GM23338 (cell line): Measurements from ENCODE around the gene DRC7. TPM values are rescaled to one million over a fixed set of nuclear protein-coding genes. Genes with fewer than 3 reads are reported as not detected.

ENCODE experiments used
- ATAC-seq: fragments of 200-7000 bp; cut with Tn5 transposase; 3 replicates; pipeline ENCODE4 v1.9.1; 2020
- DNase-seq: peaks from one replicate; pipeline ENCODE4 v3.0.0-alpha.2; 2015; ENCODE audit warnings: low spot score
- H2AFZ ChIP-seq: fragments of 200-600 bp; sonication (generic); 2 replicates; pipeline ENCODE4 v1.8.0; 2016; ENCODE audit warnings: antibody characterized with exemption, mild to moderate bottlenecking, moderate library complexity
- H3F3A ChIP-seq: fragments of 200-600 bp; sonication (generic); replicated peaks from 2 replicates; pipeline ENCODE4 v1.8.0; 2017; ENCODE audit warnings: antibody characterized with exemption, mixed run types, low read depth
- H3K27ac ChIP-seq: fragments of 200-600 bp; sonication (generic); 2 replicates; pipeline ENCODE4 v1.6.1; 2016; ENCODE audit warnings: low read depth
- H3K27me3 ChIP-seq: fragments of 200-600 bp; sonication (generic); 2 replicates; pipeline ENCODE4 v1.8.0; 2016; ENCODE audit warnings: mild to moderate bottlenecking, mixed run types, moderate library complexity; ENCODE audit not compliant: insufficient read depth
- H3K36me3 ChIP-seq: fragments of 200-600 bp; sonication (generic); 2 replicates; pipeline ENCODE4 v1.8.0; 2016; ENCODE audit warnings: mild to moderate bottlenecking; ENCODE audit not compliant: insufficient read depth
- H3K4me1 ChIP-seq: fragments of 200-600 bp; sonication (generic); 2 replicates; pipeline ENCODE4 v1.8.0; 2016; ENCODE audit warnings: mild to moderate bottlenecking, moderate library complexity; ENCODE audit not compliant: insufficient read depth
- H3K4me2 ChIP-seq: fragments of 200-600 bp; sonication (generic); 2 replicates; pipeline ENCODE4 v1.7.1; 2017; ENCODE audit warnings: mixed run types
- H3K4me3 ChIP-seq: fragments of 200-600 bp; sonication (generic); 2 replicates; pipeline ENCODE4 v1.6.1; 2016; ENCODE audit warnings: mixed run types
- H3K79me2 ChIP-seq: fragments of 200-600 bp; sonication (generic); replicated peaks from 2 replicates; pipeline ENCODE4 v1.8.0; 2017; ENCODE audit warnings: mild to moderate bottlenecking; ENCODE audit not compliant: insufficient read depth
- H3K9me2 ChIP-seq: fragments of 200-600 bp; sonication (generic); 2 replicates; pipeline ENCODE4 v1.8.0; 2017; ENCODE audit not compliant: insufficient read depth
- H4K20me1 ChIP-seq: fragments of 200-600 bp; sonication (generic); replicated peaks from 2 replicates; pipeline ENCODE4 v1.8.0; 2017; ENCODE audit warnings: mild to moderate bottlenecking; ENCODE audit not compliant: insufficient read depth
- H3K27ac Mint-ChIP-seq: 2 replicates; pipeline ENCODE4 v1.8.0; 2020; ENCODE audit warnings: inconsistent platforms, mild to moderate bottlenecking, moderate library complexity, mixed read lengths
- H3K27me3 Mint-ChIP-seq: 3 replicates; pipeline ENCODE4 v1.8.0; 2022; ENCODE audit warnings: low read depth, mild to moderate bottlenecking, moderate library complexity, mixed read lengths, inconsistent platforms; ENCODE audit not compliant: insufficient read depth, poor library complexity
- H3K36me3 Mint-ChIP-seq: 3 replicates; pipeline ENCODE4 v1.8.0; 2021; ENCODE audit warnings: low read depth, mild to moderate bottlenecking, inconsistent platforms, moderate library complexity, mixed read lengths
- H3K4me1 Mint-ChIP-seq: 3 replicates; pipeline ENCODE4 v1.8.0; 2020; ENCODE audit warnings: mild to moderate bottlenecking, inconsistent platforms, mixed read lengths
- H3K4me3 Mint-ChIP-seq: 3 replicates; pipeline ENCODE4 v1.8.0; 2021; ENCODE audit warnings: moderate library complexity, mild to moderate bottlenecking, inconsistent platforms, mixed read lengths
- H3K9me3 Mint-ChIP-seq: 3 replicates; pipeline ENCODE4 v1.8.0; 2020; ENCODE audit warnings: moderate library complexity, mild to moderate bottlenecking, inconsistent platforms, mixed read lengths
- CREB1 ChIP-seq: fragments of 250-450 bp; sonication (Bioruptor Pico); IDR thresholded peaks from 2 replicates; pipeline ENCODE4 v1.5.0; 2020; ENCODE audit warnings: low read depth, mild to moderate bottlenecking, moderate library complexity
- CTCF ChIP-seq, 2 experiments: fragments of 200-600 bp in 1 of 2; sonication (generic) in 1 of 2; conservative IDR thresholded peaks; 2 replicates each; pipeline versions ENCODE4 v1.5.1 to v1.6.1; 2016 to 2017; ENCODE audit warnings: antibody characterized with exemption in 2 of 2, low read depth in 2 of 2, mild to moderate bottlenecking in 2 of 2, moderate library complexity in 1 of 2
- EZH2 ChIP-seq: fragments of 200-600 bp; sonication (generic); IDR thresholded peaks from one replicate; pipeline ENCODE4 v1.8.0; 2017; ENCODE audit warnings: antibody characterized with exemption, mild to moderate bottlenecking, low read depth; ENCODE audit not compliant: unreplicated experiment
- JUNB ChIP-seq: IDR thresholded peaks from one replicate; pipeline ENCODE4 v1.6.1; 2016; ENCODE audit warnings: antibody characterized with exemption; ENCODE audit not compliant: unreplicated experiment
- POLR2AphosphoS5 ChIP-seq: IDR thresholded peaks from 2 replicates; pipeline ENCODE4 v1.6.1; 2016; ENCODE audit warnings: antibody characterized with exemption, low read depth
- REST ChIP-seq: IDR thresholded peaks from one replicate; pipeline ENCODE4 v1.6.1; 2018; ENCODE audit warnings: antibody characterized with exemption; ENCODE audit not compliant: unreplicated experiment
- STAT1 ChIP-seq: IDR thresholded peaks from one replicate; pipeline ENCODE4 v1.6.1; 2016; ENCODE audit warnings: antibody characterized with exemption; ENCODE audit not compliant: unreplicated experiment
- ZNF114 ChIP-seq: fragments of 250-450 bp; sonication (Bioruptor Pico); IDR thresholded peaks from 2 replicates; pipeline ENCODE4 v1.5.0; 2020; ENCODE audit warnings: mild to moderate bottlenecking, moderate library complexity
- ZNF331 ChIP-seq: fragments of 250-450 bp; sonication (Bioruptor Pico); IDR thresholded peaks from 2 replicates; pipeline ENCODE4 v1.5.0; 2020; ENCODE audit warnings: low read depth, mild to moderate bottlenecking, moderate library complexity
- ZNF462 ChIP-seq: fragments of 250-450 bp; sonication (Bioruptor Pico); IDR thresholded peaks from 2 replicates; pipeline ENCODE4 v1.5.0; 2020; ENCODE audit warnings: mild to moderate bottlenecking, moderate library complexity
- polyA plus RNA-seq: library from polyadenylated mRNA; unstranded; fragments of >200 nt; fragmentation: Nextera tagmentation; extraction: Ambion mirVana; gene quantifications from 2 replicates; pipeline ENCODE4 v1.2.1, GENCODE V29; 2016
- total RNA-seq: library from RNA; depleted of rRNA; stranded (reverse); fragments of >200 nt; shearing (Covaris generic); gene quantifications from 2 replicates; pipeline ENCODE4 v1.2.3, GENCODE V29; 2014

DRC7 gene
- total and polyA plus RNA-seq, 2 experiments from 2014 or later = not detected

GRCh38 chr16:57748596-57748995 lies 54.0 kb downstream of the DRC7 start:
- Histone ChIP-seq H4K20me1 (no peaks in the 10 kb centered on the region; the same call in 1 of the 2 replicates), H3F3A (no peaks in the 10 kb centered on the region), H3K36me3 (no peaks in the 10 kb centered on the region), H3K4me3 (no peak overlapping the region), H3K4me1 (no peaks in the 10 kb centered on the region), H2AFZ (no peak overlapping the region), H3K9me2 (no peaks in the 10 kb centered on the region), H3K27ac (no peak overlapping the region), H3K27me3 (no peaks in the 10 kb centered on the region), H3K79me2 (no peaks in the 10 kb centered on the region), H3K4me2 (no peak overlapping the region)
- Mint-ChIP-seq H3K4me1 (no peaks in the 10 kb centered on the region), H3K27ac (no peak overlapping the region), H3K4me3 (no peak overlapping the region), H3K36me3 (peaks cover 19% of the 10 kb centered on the region), H3K9me3 (no peaks in the 10 kb centered on the region), H3K27me3 (peaks cover 3% of the 10 kb centered on the region)
- no peak for ATAC-seq
- no peak for DNase-seq
- TF ChIP-seq ZNF462 (CRISPR knock-in tag) (no peak), ZNF331 (CRISPR knock-in tag) (no peak), EZH2 (no peak), POLR2AphosphoS5 (no peak), ZNF114 (CRISPR knock-in tag) (no peak), STAT1 (no peak)

- H3K27ac ChIP-seq = no peak overlapping the region
- H3F3A ChIP-seq = no peaks in the 10 kb centered on the region
- H4K20me1 ChIP-seq = no peaks in the 10 kb centered on the region; the same call in 1 of the 2 replicates
- Mint-ChIP-seq H3K27ac (no peak overlapping the region), H3K9me3 (no peaks in the 10 kb centered on the region), H3K36me3 (peaks cover 19% of the 10 kb centered on the region), H3K27me3 (peaks cover 2% of the 10 kb centered on the region), H3K4me1 (no peaks in the 10 kb centered on the region), H3K4me3 (no peak overlapping the region)
- no peaks in the 10 kb centered on the region for H3K79me2 ChIP-seq
- no peak overlapping the region for H3K4me2 ChIP-seq
- H3K27me3 ChIP-seq = no peaks in the 10 kb centered on the region
- ATAC-seq (no peak), DNase-seq (no peak)
- no peak overlapping the region for H3K4me3 ChIP-seq
- H3K4me1 ChIP-seq = no peaks in the 10 kb centered on the region
- no peaks in the 10 kb centered on the region for H3K9me2 ChIP-seq
- no peaks in the 10 kb centered on the region for H3K36me3 ChIP-seq
- H2AFZ ChIP-seq = no peak overlapping the region
- TF ChIP-seq ZNF331 (CRISPR knock-in tag) (no peak), CREB1 (CRISPR knock-in tag) (no peak), ZNF114 (CRISPR knock-in tag) (no peak), REST (no peak), JUNB (no peak), POLR2AphosphoS5 (no peak), CTCF (conservative IDR thresholded peaks at IDR 0.05; ENCODE audit: low read depth in 2 of 2) (no peak), STAT1 (no peak), EZH2 (no peak)
Measured at GRCh38 chr16:57749101-57749692, 54.6 kb downstream of the DRC7 start.
